Measurements from ENCODE around the gene DNAJC27. TPM values are rescaled to one million over a fixed set of nuclear protein-coding genes. Genes with fewer than 3 reads are reported as not detected.

Gene DNAJC27
- total RNA-seq, 4 donors from 2014 or later: 7.1 to 14.2 (median 8.6) TPM

DNA sequence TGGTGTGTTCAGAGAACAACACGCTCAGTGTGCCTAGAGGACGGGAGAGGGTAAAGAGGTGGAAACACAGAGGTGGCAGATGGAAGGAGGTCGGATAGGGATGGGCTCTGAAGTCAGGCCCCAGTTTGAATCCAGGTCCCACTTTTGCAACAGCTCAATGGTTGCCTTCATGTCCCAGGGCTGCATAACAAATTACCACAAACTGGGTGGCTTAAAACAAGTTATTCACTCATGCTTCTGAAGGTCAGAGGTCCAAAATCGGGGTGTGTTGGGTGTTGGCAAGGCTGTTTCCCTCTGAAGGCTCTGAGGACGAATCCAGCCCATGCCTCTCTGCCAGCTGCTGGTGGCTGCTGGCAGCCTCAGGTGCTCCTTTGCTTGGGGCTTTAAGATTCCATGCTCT, 39.0 kb downstream of the DNAJC27 start:
- no peak overlapping the region for H3K4me3 ChIP-seq
- H3K27ac ChIP-seq: no peak overlapping the region
- H3K9me3 ChIP-seq: no peaks in the 10 kb centered on the region
- ATAC-seq: no peak
- TF ChIP-seq POLR2A (IDR thresholded peaks at IDR 0.05): no peak
- no peak for TF ChIP-seq EP300 (IDR thresholded peaks at IDR 0.05)
- TF ChIP-seq POLR2AphosphoS5 (IDR thresholded peaks at IDR 0.05): no peak
- TF ChIP-seq, protein P1, sequence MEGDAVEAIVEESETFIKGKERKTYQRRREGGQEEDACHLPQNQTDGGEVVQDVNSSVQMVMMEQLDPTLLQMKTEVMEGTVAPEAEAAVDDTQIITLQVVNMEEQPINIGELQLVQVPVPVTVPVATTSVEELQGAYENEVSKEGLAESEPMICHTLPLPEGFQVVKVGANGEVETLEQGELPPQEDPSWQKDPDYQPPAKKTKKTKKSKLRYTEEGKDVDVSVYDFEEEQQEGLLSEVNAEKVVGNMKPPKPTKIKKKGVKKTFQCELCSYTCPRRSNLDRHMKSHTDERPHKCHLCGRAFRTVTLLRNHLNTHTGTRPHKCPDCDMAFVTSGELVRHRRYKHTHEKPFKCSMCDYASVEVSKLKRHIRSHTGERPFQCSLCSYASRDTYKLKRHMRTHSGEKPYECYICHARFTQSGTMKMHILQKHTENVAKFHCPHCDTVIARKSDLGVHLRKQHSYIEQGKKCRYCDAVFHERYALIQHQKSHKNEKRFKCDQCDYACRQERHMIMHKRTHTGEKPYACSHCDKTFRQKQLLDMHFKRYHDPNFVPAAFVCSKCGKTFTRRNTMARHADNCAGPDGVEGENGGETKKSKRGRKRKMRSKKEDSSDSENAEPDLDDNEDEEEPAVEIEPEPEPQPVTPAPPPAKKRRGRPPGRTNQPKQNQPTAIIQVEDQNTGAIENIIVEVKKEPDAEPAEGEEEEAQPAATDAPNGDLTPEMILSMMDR (IDR thresholded peaks at IDR 0.05): no peak
- H3K27me3 ChIP-seq: no peaks in the 10 kb centered on the region
- no peaks in the 10 kb centered on the region for H3K4me1 ChIP-seq
- WGBS, 2 donors (ENCODE audit: low coverage in 1 of 2): 71% methylated on average over 4 of the region's 5 CpGs; no CpG with 5 or more reads in 1 of the 2 donors
- no peaks in the 10 kb centered on the region for H3K36me3 ChIP-seq

DNA sequence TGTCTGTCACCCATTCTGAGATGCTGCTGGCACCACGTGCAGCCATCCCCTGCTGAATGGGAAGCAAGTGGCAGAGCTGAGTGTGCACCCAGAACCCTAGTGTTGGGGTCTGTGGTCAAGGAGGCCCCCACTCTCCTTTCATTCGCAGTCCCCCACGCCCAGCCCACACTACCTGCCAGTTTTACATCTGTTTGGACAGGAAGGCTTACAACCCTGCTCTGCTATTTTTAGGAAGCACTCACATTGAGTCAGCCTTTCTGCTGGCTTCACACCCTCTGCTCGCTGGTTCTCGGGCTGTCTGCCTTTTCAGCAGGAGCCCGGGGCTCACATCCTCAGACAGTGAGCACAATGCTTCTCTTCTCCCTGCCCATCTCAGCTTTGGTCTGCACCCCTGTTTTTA, 41.0 kb downstream of the DNAJC27 start:
- no peak overlapping the region for H3K4me3 ChIP-seq
- no peaks in the 10 kb centered on the region for H3K9me3 ChIP-seq
- no peaks in the 10 kb centered on the region for H3K27me3 ChIP-seq
- TF ChIP-seq EP300 (IDR thresholded peaks at IDR 0.05) (no peak), POLR2AphosphoS5 (IDR thresholded peaks at IDR 0.05) (no peak), POLR2A (IDR thresholded peaks at IDR 0.05) (no peak)
- TF ChIP-seq, protein P1 (IDR thresholded peaks at IDR 0.05): no peak
- no peak for ATAC-seq
- H3K36me3 ChIP-seq: no peaks in the 10 kb centered on the region
- WGBS, 2 donors (ENCODE audit: low coverage in 1 of 2): 25% methylated on average over 6 of the region's 6 CpGs; no CpG with 5 or more reads in 1 of the 2 donors
- H3K27ac ChIP-seq: no peak overlapping the region
- peaks cover 0 to 16% (median 10%) of the 10 kb centered on the region in 3 donors for H3K4me1 ChIP-seq

DNA sequence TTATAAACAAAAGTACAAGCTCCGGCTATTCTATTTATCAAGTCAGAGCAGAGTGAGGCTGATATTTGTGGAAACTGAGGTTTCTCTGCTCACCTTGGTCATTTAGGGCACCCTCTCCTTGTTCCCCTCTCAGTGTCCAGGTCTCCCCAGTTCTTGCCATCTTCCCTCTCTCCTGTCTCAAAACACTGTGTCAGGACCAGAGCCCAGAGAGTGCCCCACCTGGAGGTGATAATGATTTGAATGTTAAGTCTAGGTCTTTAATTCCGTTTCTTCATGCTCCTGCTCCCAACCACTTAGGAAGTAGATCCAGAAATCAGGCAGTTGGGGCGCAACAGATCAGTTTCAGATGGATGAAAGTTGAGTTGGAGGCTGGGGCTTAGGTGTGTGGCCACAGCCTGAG, 42.5 kb downstream of the DNAJC27 start:
- whole genome bisulfite sequencing, 2 donors (ENCODE audit: low coverage in 1 of 2): 90 to 91% methylated on average over 1 of the region's 3 CpGs
- ATAC-seq: no peak

DNA sequence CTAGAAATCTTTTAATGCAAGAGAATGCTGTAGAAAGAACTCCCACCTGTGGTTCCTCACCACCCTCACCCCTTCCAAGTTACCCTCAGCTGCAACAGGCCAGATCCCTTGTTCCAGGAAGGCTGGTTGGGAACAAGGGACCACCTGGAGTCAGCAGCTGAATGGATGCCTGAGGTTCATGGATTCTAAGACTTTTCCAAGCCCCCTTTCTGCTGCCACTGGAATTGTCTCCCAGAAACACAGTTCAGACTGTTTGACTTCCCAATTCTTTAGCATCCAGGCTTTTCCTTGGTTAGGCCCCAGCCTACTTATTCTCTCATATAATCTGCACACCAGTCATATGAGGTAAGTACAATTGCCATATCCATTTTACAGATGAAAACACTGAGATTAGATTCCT, 43.7 kb downstream of the DNAJC27 start:
- peak overlapping the region in 1 of 4 donors; percentile 76 for H3K27ac ChIP-seq
- H3K27me3 ChIP-seq: no peaks in the 10 kb centered on the region
- H3K9me3 ChIP-seq: no peaks in the 10 kb centered on the region
- no peaks in the 10 kb centered on the region for H3K36me3 ChIP-seq
- H3K4me3 ChIP-seq: no peak overlapping the region
- TF ChIP-seq, protein P1 (IDR thresholded peaks at IDR 0.05): no peak
- no peak for TF ChIP-seq POLR2AphosphoS5 (IDR thresholded peaks at IDR 0.05)
- no peak for TF ChIP-seq EP300 (IDR thresholded peaks at IDR 0.05)
- no peak for TF ChIP-seq POLR2A (IDR thresholded peaks at IDR 0.05)
- peaks cover 0 to 16% (median 10%) of the 10 kb centered on the region in 3 donors for H3K4me1 ChIP-seq
- ATAC-seq: no peak

More for the DNA sequence above, 42.5 kb downstream of the DNAJC27 start:
- Histone ChIP-seq H3K4me3 (no peak overlapping the region), H3K27me3 (no peaks in the 10 kb centered on the region), H3K27ac (no peak overlapping the region), H3K36me3 (no peaks in the 10 kb centered on the region), H3K9me3 (no peaks in the 10 kb centered on the region), H3K4me1 (peaks cover 0 to 16% (median 10%) of the 10 kb centered on the region in 3 donors)
- TF ChIP-seq POLR2A (IDR thresholded peaks at IDR 0.05) (no peak), EP300 (IDR thresholded peaks at IDR 0.05) (no peak), POLR2AphosphoS5 (IDR thresholded peaks at IDR 0.05) (no peak)
- TF ChIP-seq, protein P1 (IDR thresholded peaks at IDR 0.05): no peak

DNA sequence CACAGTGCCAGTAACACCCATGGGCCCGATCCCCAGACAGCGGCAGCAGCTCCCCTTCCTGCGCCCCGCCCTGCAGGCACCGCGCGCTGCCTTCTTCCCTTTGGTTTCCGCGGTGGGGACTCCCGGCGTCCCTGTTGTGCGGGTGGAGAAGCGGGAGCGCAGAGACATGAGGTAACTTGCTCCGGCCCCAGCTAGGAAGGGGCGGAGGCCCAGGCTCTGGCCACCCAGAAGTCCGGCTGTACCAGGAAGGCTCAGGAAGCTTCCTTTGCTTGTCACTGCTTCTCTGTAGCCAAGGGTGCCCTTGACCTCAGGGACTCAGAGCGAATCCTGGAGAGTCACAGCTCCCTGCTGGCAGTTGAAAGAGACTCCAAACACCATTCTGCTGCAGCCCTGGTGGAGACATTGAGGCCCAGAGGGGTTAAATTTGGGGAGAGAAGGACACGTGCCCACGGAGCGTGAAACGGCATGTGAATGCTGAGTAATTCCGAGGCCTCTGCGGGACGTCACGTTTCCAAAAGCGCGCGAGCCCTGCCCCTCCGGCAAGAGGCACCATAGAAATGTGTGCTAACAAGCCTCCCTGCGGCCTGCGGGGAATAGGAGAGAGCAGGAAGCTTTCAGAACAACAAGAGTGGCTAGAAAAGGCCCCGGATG, 45.0 kb downstream of the DNAJC27 start:
- Histone ChIP-seq H3K4me3 (peak overlapping the region in 1 of 2 donors; percentile 27), H3K9me3 (no peaks in the 10 kb centered on the region), H3K27me3 (no peaks in the 10 kb centered on the region), H3K36me3 (no peaks in the 10 kb centered on the region), H3K4me1 (peaks cover 0 to 16% (median 10%) of the 10 kb centered on the region in 3 donors), H3K27ac (peak overlapping the region in 3 of 4 donors; percentile 62 to 76 (median 68))
- no peak for TF ChIP-seq EP300 (IDR thresholded peaks at IDR 0.05)
- no peak for TF ChIP-seq POLR2A (IDR thresholded peaks at IDR 0.05)
- TF ChIP-seq, protein P1 (IDR thresholded peaks at IDR 0.05): no peak
- no peak for TF ChIP-seq POLR2AphosphoS5 (IDR thresholded peaks at IDR 0.05)
- ATAC-seq: peak; percentile 89
- WGBS, 2 donors (ENCODE audit: low coverage in 1 of 2): 13 to 43% methylated on average over 8 to 9 of the region's 33 CpGs

Data from gastroesophageal sphincter (tissue), 4 donors.